HepG2 (cell line): ENCODE measurements around the gene FIGNL1. TPM values are rescaled to one million over a fixed set of nuclear protein-coding genes. Genes with fewer than 3 reads are reported as not detected.
A peak's percentile ranks its signal among the peaks of the same experiment; 100 is the strongest.

Experiments used
- ATAC-seq: fragments of 200-7000 bp; cut with Tn5 transposase; 3 replicates; pipeline ENCODE4 v1.9.1; 2020; ENCODE audit warnings: mild to moderate bottlenecking, moderate library complexity
- BruUV-seq: library from RNA; stranded (reverse); fragments of 400-500 nt; replicated peaks from 2 replicates; lab custom pipeline; 2021; lab: Mats Ljungman, UMichigan
- CTCF ChIA-PET: fragments of 300-600 bp; formaldehyde crosslinking; extraction: SDS; loops from one replicate; lab custom pipeline; 2021; ENCODE audit warnings: low total read pairs, inconsistent platforms, low intra/inter-chr PET ratio; lab: Yijun Ruan, JAX
- POLR2A ChIA-PET: fragments of 350-600 bp; sonication (Branson Sonifier 250); formaldehyde crosslinking; loops from one replicate; lab custom pipeline; 2020; ENCODE audit warnings: antibody characterized with exemption, inconsistent platforms; lab: Yijun Ruan, JAX
- DNase-seq: peaks from one replicate; pipeline ENCODE4 v3.0.0-alpha.2; 2015; ENCODE audit warnings: low spot score
- FAIRE-seq: peaks from 3 replicates; lab custom pipeline; 2011; peaks lifted over from hg19 to GRCh38; lab: Jason Lieb, UNC
- H2AFZ ChIP-seq: one replicate; pipeline ENCODE4 v1.6.1; 2011; ENCODE audit warnings: low read length, inconsistent platforms
- H3K27ac ChIP-seq: fragments of 300-600 bp; 3 replicates; pipeline ENCODE4 v1.8.0; 2011; ENCODE audit warnings: mixed run types, mild to moderate bottlenecking, mixed read lengths, low read length, inconsistent platforms; ENCODE audit not compliant: insufficient read depth; ENCODE audit errors: extremely low read length
- H3K27me3 ChIP-seq, 2 experiments: fragments of 200-600 bp in 1 of 2; 2 replicates in 1 of 2; 3 replicates in 1 of 2; pipeline versions ENCODE4 v1.6.0 to v1.8.0; 2011; ENCODE audit warnings: low read length in 2 of 2, mild to moderate bottlenecking in 2 of 2, moderate library complexity in 2 of 2, inconsistent platforms in 1 of 2; ENCODE audit not compliant: insufficient read depth in 2 of 2, control insufficient read depth in 1 of 2
- H3K36me3 ChIP-seq, 2 experiments: fragments of 200-600 bp in 1 of 2; replicated peaks in 1 of 2; 2 replicates in 1 of 2; 3 replicates in 1 of 2; pipeline versions ENCODE4 v1.5.1 to v1.8.0; 2011; ENCODE audit warnings: low read length in 2 of 2, inconsistent platforms in 1 of 2; ENCODE audit not compliant: insufficient read depth in 2 of 2, control insufficient read depth in 1 of 2
- H3K4me1 ChIP-seq: 2 replicates; pipeline ENCODE4 v1.5.1; 2012; ENCODE audit warnings: low read length, inconsistent platforms; ENCODE audit not compliant: insufficient read depth
- H3K4me2 ChIP-seq: 2 replicates; pipeline ENCODE4 v1.6.0; 2011; ENCODE audit warnings: low read depth, low read length, inconsistent platforms
- H3K4me3 ChIP-seq, 3 experiments: fragments of 200-600 bp in 1 of 3; sonication (generic), shearing (Covaris generic) in 1 of 3; replicated peaks in 1 of 3; 2 replicates each; pipeline ENCODE4 v1.5.1; 2011 to 2016; ENCODE audit warnings: low read length in 3 of 3, inconsistent platforms in 2 of 3, low read depth in 2 of 3, mild to moderate bottlenecking in 2 of 3, control low read depth in 1 of 3, mixed read lengths in 1 of 3; ENCODE audit not compliant: insufficient read depth in 1 of 3
- H3K79me2 ChIP-seq: one replicate; pipeline ENCODE4 v1.6.1; 2011; ENCODE audit warnings: low read length, inconsistent platforms; ENCODE audit not compliant: insufficient read depth
- H3K9ac ChIP-seq: 2 replicates; pipeline ENCODE4 v1.6.0; 2011; ENCODE audit warnings: mild to moderate bottlenecking, low read depth, low read length, inconsistent platforms; ENCODE audit not compliant: insufficient read depth
- H3K9me3 ChIP-seq: 2 replicates; pipeline ENCODE4 v1.5.1; 2012; ENCODE audit warnings: mild to moderate bottlenecking, low read length
- H4K20me1 ChIP-seq: 2 replicates; pipeline ENCODE4 v1.6.0; 2011; ENCODE audit warnings: inconsistent platforms, mild to moderate bottlenecking, low read length, moderate library complexity; ENCODE audit not compliant: insufficient read depth
- CEBPB ChIP-seq: IDR thresholded peaks from 2 replicates; pipeline ENCODE4 v1.6.1; 2011; ENCODE audit warnings: low read depth, low read length, improper control_type of control experiment, borderline replicate concordance
- HNRNPH1 ChIP-seq: fragments of 200-400 bp; formaldehyde crosslinking; optimal IDR thresholded peaks from 2 replicates; pipeline ENCODE3; 2017; ENCODE audit warnings: mild to moderate bottlenecking, low read depth, low read length
- PHF20 ChIP-seq: sonication (generic); formaldehyde crosslinking; IDR thresholded peaks from 2 replicates; pipeline ENCODE4 v1.5.0; 2020; ENCODE audit warnings: mild to moderate bottlenecking, missing genetic modification reagents
- RNF2 ChIP-seq: fragments of 450-650 bp; conservative IDR thresholded peaks from 2 replicates; pipeline ENCODE4 v1.6.1; 2016; ENCODE audit warnings: low read depth
- RXRB ChIP-seq: IDR thresholded peaks from 2 replicates; pipeline ENCODE4 v1.6.1; 2016; ENCODE audit warnings: borderline replicate concordance, missing genetic modification reagents, missing compliant biosample characterization
- ZNF263 ChIP-seq: sonication (generic); formaldehyde crosslinking; IDR thresholded peaks from 2 replicates; pipeline ENCODE4 v1.4.0; 2020; ENCODE audit warnings: missing genetic modification reagents
- ZNF460 ChIP-seq: sonication (generic); formaldehyde crosslinking; IDR thresholded peaks from 2 replicates; pipeline ENCODE4 v1.5.1; 2020; ENCODE audit warnings: missing genetic modification reagents, mild to moderate bottlenecking, borderline replicate concordance
- ZNF619 ChIP-seq: sonication (generic); formaldehyde crosslinking; IDR thresholded peaks from 2 replicates; pipeline ENCODE4 v1.4.0; 2020; ENCODE audit warnings: mild to moderate bottlenecking, missing genetic modification reagents
- ZNF776 ChIP-seq: sonication (generic); formaldehyde crosslinking; IDR thresholded peaks from 2 replicates; pipeline ENCODE4 v1.4.0; 2020; ENCODE audit warnings: mild to moderate bottlenecking, missing genetic modification reagents
- ZNF792 ChIP-seq: IDR thresholded peaks from 2 replicates; pipeline ENCODE4 v1.6.1; 2016
- ZNF83 ChIP-seq: sonication (generic); formaldehyde crosslinking; IDR thresholded peaks from 2 replicates; pipeline ENCODE4 v1.4.0; 2020; ENCODE audit warnings: missing genetic modification reagents, mild to moderate bottlenecking, borderline replicate concordance
- ZSCAN12 ChIP-seq: sonication (generic); formaldehyde crosslinking; IDR thresholded peaks from 2 replicates; pipeline ENCODE4 v1.9.0; 2021; ENCODE audit warnings: mild to moderate bottlenecking, missing genetic modification reagents
- ZSCAN30 ChIP-seq: sonication (generic); formaldehyde crosslinking; IDR thresholded peaks from 2 replicates; pipeline ENCODE4 v1.5.0; 2020; ENCODE audit warnings: mild to moderate bottlenecking, missing genetic modification reagents
- WGBS: methylation state at CpG from one replicate; pipeline ENCODE4 v1.1.6; 2017; ENCODE audit warnings: low lambda C conversion rate; 5-methylcytosine and 5-hydroxymethylcytosine counted together
- in situ Hi-C: cut with HindIII; loops from 2 replicates; pipeline ENCODE4 v1.10.0; 2017; ENCODE audit warnings: low pct_unique_long_range_greater_than_20kb; ENCODE audit not compliant: extremely low pct_ligation_motif_present
- intact Hi-C: fragments of 100-400 bp; cut with micrococcal nuclease; formaldehyde crosslinking; loops from one replicate; pipeline ENCODE4 v1.10.0; 2022; ENCODE audit not compliant: unreplicated experiment
- polyA plus RNA-seq, 8 experiments: library from polyadenylated mRNA; depleted of rRNA in 3 of 8; stranded (reverse) in 7 of 8; unstranded in 1 of 8; fragments of >200 nt; fragmentation: Illumina TruSeq in 4 of 8; extraction: Trizol in 4 of 8; gene quantifications; 2 replicates each; pipeline versions ENCODE4 v1.2.1 to v1.2.3, GENCODE V29; 2011 to 2016; ENCODE audit warnings: low read depth in 4 of 8, missing spikeins in 1 of 8, mixed read lengths in 1 of 8; ENCODE audit not compliant: insufficient read depth in 1 of 8
- total RNA-seq, 5 experiments: library from RNA; depleted of rRNA; stranded (reverse); fragments of >200 nt; fragmentation: Illumina TruSeq; extraction: Trizol; gene quantifications; 2 replicates each; pipeline ENCODE4 v1.2.3, GENCODE V29; 2016; ENCODE audit warnings: low read depth in 1 of 5
- TF ChIP-seq, protein P1 (sequence below): sonication (generic); formaldehyde crosslinking; IDR thresholded peaks from 2 replicates; pipeline ENCODE4 v1.4.0; 2020; ENCODE audit warnings: missing genetic modification reagents
- TF ChIP-seq, protein P2 (sequence below): sonication (generic); formaldehyde crosslinking; IDR thresholded peaks from 2 replicates; pipeline ENCODE4 v1.5.0; 2020; ENCODE audit warnings: mild to moderate bottlenecking, missing genetic modification reagents
- TF ChIP-seq, protein P3 (sequence below): sonication (generic); formaldehyde crosslinking; IDR thresholded peaks from 2 replicates; pipeline ENCODE4 v1.4.0; 2020; ENCODE audit warnings: missing genetic modification reagents

FIGNL1 gene
- total and polyA plus RNA-seq, 2 of the 13 experiments (the other 11 are each of a cell fraction or from before 2014, with no cell fraction given), result 4.0 to 20.9 TPM

DNA sequence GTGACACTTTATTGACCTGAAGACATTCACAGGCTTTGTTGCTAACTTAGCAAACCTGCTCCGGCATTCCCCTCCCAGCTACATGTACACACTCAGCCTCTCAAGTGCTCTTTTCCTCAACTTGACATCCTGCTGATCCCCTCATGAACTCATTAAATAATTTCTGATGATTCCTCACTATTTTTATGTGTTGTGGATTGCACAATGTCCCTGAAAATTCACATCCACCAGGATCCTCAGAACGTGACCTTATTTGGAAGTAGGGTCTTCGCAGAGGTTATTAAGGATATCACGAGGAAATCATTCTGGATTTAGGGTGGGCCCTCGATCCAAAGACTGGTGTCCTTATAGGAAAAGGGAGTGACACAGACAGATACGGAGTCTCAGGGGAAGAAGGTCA lies 27.3 kb downstream of the FIGNL1 start:
- Histone ChIP-seq H3K4me2 (no peak overlapping the region), H3K4me3 (no peak overlapping the region), H3K36me3 (no peaks in the 10 kb centered on the region), H4K20me1 (no peaks in the 10 kb centered on the region), H3K4me1 (peaks cover 22% of the 10 kb centered on the region), H3K79me2 (no peaks in the 10 kb centered on the region), H3K9me3 (no peaks in the 10 kb centered on the region), H3K27me3 (peaks cover 1 to 5% of the 10 kb centered on the region in 2 experiments; a peak in 2 of 5 replicates), H3K27ac (no peak overlapping the region), H2AFZ (no peak overlapping the region), H3K9ac (no peak overlapping the region)
- in situ Hi-C loops (no loop called here), intact Hi-C loops (no loop called here)
- FAIRE-seq (no peak), ATAC-seq (no peak), DNase-seq (no peak)
- ChIA-PET CTCF (no interaction called here), POLR2A (no interaction called here)
- TF ChIP-seq ZNF776 (no peak), ZNF619 (CRISPR knock-in tag) (no peak), PHF20 (CRISPR knock-in tag) (no peak), CEBPB (peak; percentile 50)
- TF ChIP-seq, protein P1, sequence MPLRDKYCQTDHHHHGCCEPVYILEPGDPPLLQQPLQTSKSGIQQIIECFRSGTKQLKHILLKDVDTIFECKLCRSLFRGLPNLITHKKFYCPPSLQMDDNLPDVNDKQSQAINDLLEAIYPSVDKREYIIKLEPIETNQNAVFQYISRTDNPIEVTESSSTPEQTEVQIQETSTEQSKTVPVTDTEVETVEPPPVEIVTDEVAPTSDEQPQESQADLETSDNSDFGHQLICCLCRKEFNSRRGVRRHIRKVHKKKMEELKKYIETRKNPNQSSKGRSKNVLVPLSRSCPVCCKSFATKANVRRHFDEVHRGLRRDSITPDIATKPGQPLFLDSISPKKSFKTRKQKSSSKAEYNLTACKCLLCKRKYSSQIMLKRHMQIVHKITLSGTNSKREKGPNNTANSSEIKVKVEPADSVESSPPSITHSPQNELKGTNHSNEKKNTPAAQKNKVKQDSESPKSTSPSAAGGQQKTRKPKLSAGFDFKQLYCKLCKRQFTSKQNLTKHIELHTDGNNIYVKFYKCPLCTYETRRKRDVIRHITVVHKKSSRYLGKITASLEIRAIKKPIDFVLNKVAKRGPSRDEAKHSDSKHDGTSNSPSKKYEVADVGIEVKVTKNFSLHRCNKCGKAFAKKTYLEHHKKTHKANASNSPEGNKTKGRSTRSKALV (CRISPR knock-in tag), result no peak
- 54% methylated on average over 6 of the region's 6 CpGs for WGBS
- BruUV-seq, result no TSS peak

DNA sequence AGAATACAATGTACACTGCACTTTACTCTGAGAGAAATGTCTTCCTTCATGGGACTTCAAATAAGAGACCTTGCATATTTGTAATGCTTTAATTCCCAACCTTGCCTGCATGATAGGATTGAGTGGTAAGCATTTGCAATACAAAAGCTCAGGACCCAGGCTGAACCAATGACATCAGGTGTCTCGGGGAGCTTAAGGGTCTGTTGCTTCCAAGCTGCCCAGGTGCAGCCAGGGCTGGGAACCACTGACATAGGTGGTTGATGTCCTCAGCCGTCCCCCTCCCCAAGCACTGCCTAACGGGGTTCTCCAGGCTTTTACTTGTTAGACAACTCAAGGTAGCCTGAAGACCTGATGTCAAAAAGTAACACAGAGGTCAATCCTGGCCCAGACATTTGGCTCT lies 29.1 kb downstream of the FIGNL1 start:
- Histone ChIP-seq H3K9me3 (no peaks in the 10 kb centered on the region), H3K27me3 (peaks cover 1 to 10% of the 10 kb centered on the region in 2 experiments; a peak in 2 of 5 replicates), H3K79me2 (no peaks in the 10 kb centered on the region), H3K4me2 (no peak overlapping the region), H4K20me1 (no peaks in the 10 kb centered on the region), H3K4me1 (0 out of 2 replicates have a peak, but pooled peaks cover 9% of the 10 kb centered on the region), H3K36me3 (no peaks in the 10 kb centered on the region), H3K4me3 (no peak overlapping the region), H3K27ac (no peak overlapping the region), H2AFZ (no peak overlapping the region), H3K9ac (no peak overlapping the region)
- 0% methylated on average over 1 of the region's 3 CpGs for WGBS
- CTCF ChIA-PET, result no interaction called here
- FAIRE-seq (no peak), ATAC-seq (no peak), DNase-seq (no peak)
- POLR2A ChIA-PET, result no interaction called here
- intact Hi-C loops (no loop called here), in situ Hi-C loops (no loop called here)
- no TSS peak for BruUV-seq
- TF ChIP-seq, protein P2, sequence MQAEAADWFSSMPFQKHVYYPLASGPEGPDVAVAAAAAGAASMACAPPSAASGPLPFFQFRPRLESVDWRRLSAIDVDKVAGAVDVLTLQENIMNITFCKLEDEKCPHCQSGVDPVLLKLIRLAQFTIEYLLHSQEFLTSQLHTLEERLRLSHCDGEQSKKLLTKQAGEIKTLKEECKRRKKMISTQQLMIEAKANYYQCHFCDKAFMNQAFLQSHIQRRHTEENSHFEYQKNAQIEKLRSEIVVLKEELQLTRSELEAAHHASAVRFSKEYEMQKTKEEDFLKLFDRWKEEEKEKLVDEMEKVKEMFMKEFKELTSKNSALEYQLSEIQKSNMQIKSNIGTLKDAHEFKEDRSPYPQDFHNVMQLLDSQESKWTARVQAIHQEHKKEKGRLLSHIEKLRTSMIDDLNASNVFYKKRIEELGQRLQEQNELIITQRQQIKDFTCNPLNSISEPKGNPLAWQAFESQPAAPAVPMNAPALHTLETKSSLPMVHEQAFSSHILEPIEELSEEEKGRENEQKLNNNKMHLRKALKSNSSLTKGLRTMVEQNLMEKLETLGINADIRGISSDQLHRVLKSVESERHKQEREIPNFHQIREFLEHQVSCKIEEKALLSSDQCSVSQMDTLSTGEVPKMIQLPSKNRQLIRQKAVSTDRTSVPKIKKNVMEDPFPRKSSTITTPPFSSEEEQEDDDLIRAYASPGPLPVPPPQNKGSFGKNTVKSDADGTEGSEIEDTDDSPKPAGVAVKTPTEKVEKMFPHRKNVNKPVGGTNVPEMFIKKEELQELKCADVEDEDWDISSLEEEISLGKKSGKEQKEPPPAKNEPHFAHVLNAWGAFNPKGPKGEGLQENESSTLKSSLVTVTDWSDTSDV (CRISPR knock-in tag), result no peak
- TF ChIP-seq ZSCAN30 (no peak), RXRB (no peak), ZNF460 (no peak), ZSCAN12 (CRISPR knock-in tag) (no peak), ZNF792 (CRISPR knock-in tag) (no peak), ZNF263 (CRISPR knock-in tag) (no peak), HNRNPH1 (no peak), RNF2 (no peak), ZNF83 (CRISPR knock-in tag) (no peak)
- TF ChIP-seq, protein P3, sequence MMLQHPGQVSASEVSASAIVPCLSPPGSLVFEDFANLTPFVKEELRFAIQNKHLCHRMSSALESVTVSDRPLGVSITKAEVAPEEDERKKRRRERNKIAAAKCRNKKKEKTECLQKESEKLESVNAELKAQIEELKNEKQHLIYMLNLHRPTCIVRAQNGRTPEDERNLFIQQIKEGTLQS (CRISPR knock-in tag), result no peak
